Keratinocyte (primary cell): ENCODE results near the gene ERBB3. TPM values are rescaled to one million over a fixed set of nuclear protein-coding genes. Genes with fewer than 3 reads are reported as not detected.

ENCODE experiments used
- DNase-seq: peaks from one replicate; pipeline ENCODE4 v3.0.0-alpha.2; 2011; ENCODE audit warnings: low read depth, missing footprints, low spot score
- FAIRE-seq: peaks from 2 replicates; lab custom pipeline; 2011; peaks lifted over from hg19 to GRCh38; lab: Jason Lieb, UNC
- H2AFZ ChIP-seq: 2 replicates; pipeline ENCODE4 v1.6.0; 2012; ENCODE audit warnings: low read length, control low read depth, inconsistent platforms; ENCODE audit not compliant: control insufficient read depth
- H3K27ac ChIP-seq: 2 replicates; pipeline ENCODE4 v1.5.1; 2011; ENCODE audit warnings: low read length; ENCODE audit not compliant: control insufficient read depth, insufficient read depth
- H3K27me3 ChIP-seq: 3 replicates; pipeline ENCODE4 v1.6.0; 2011; ENCODE audit warnings: low read length; ENCODE audit not compliant: control insufficient read depth, insufficient read depth; ENCODE audit errors: extremely low read depth
- H3K36me3 ChIP-seq, 2 experiments: 2 replicates in 1 of 2; 3 replicates in 1 of 2; pipeline ENCODE4 v1.5.1; 2011; ENCODE audit warnings: low read length in 2 of 2, mild to moderate bottlenecking in 1 of 2; ENCODE audit not compliant: control insufficient read depth in 2 of 2, insufficient read depth in 2 of 2; ENCODE audit errors: extremely low read depth in 1 of 2
- H3K4me1 ChIP-seq: 3 replicates; pipeline ENCODE4 v1.5.1; 2011; ENCODE audit warnings: low read length; ENCODE audit not compliant: control insufficient read depth, insufficient read depth; ENCODE audit errors: extremely low read depth
- H3K4me2 ChIP-seq: 3 replicates; pipeline ENCODE4 v1.6.0; 2011; ENCODE audit warnings: low read depth, low read length; ENCODE audit not compliant: control insufficient read depth, insufficient read depth; ENCODE audit errors: extremely low read depth
- H3K4me3 ChIP-seq, 3 experiments: fragments of 200-600 bp in 1 of 3; sonication (generic) in 1 of 3; 2 replicates in 2 of 3; 3 replicates in 1 of 3; pipeline ENCODE4 v1.5.1; 2011 to 2016; ENCODE audit warnings: low read length in 3 of 3, mild to moderate bottlenecking in 3 of 3, control low read depth in 2 of 3, inconsistent platforms in 1 of 3, low read depth in 1 of 3, mixed read lengths in 1 of 3, mixed run types in 1 of 3, moderate library complexity in 1 of 3; ENCODE audit not compliant: control insufficient read depth in 2 of 3, insufficient read depth in 2 of 3; ENCODE audit errors: extremely low read depth in 1 of 3
- H3K79me2 ChIP-seq: 2 replicates; pipeline ENCODE4 v1.6.0; 2012; ENCODE audit warnings: low read length; ENCODE audit not compliant: control insufficient read depth, insufficient read depth
- H3K9ac ChIP-seq: 3 replicates; pipeline ENCODE4 v1.6.0; 2011; ENCODE audit warnings: low read length; ENCODE audit not compliant: control insufficient read depth, insufficient read depth; ENCODE audit errors: extremely low read depth
- H3K9me1 ChIP-seq: 3 replicates; pipeline ENCODE4 v1.6.0; 2011; ENCODE audit warnings: low read length; ENCODE audit not compliant: control insufficient read depth, insufficient read depth; ENCODE audit errors: extremely low read depth
- H3K9me3 ChIP-seq: 2 replicates; pipeline ENCODE4 v1.5.1; 2012; ENCODE audit warnings: low read depth, low read length; ENCODE audit not compliant: control insufficient read depth
- H4K20me1 ChIP-seq: 3 replicates; pipeline ENCODE4 v1.6.0; 2011; ENCODE audit warnings: low read length; ENCODE audit not compliant: control insufficient read depth, insufficient read depth; ENCODE audit errors: extremely low read depth
- EZH2 ChIP-seq: IDR thresholded peaks from one replicate; pipeline ENCODE4 v1.6.1; 2012; ENCODE audit warnings: inconsistent platforms, mild to moderate bottlenecking, low read length, moderate library complexity
- dilution Hi-C: fragments of 300-500 bp; cut with MboI; formaldehyde crosslinking; loops from one replicate; pipeline ENCODE4 v1.7.0; 2020; ENCODE audit warnings: low sequenced_read_pairs; ENCODE audit not compliant: extremely low pct_ligation_motif_present
- polyA plus RNA-seq, 5 experiments: library from polyadenylated mRNA; depleted of rRNA in 3 of 5; stranded (reverse) in 3 of 5; stranded (forward) in 1 of 5; unstranded in 1 of 5; fragments of >200 nt; gene quantifications; 1 replicate in 1 of 5; 2 replicates in 3 of 5; 3 replicates in 1 of 5; pipeline versions ENCODE4 v1.2.1 to v1.2.3, GENCODE V29; 2011 to 2012; ENCODE audit warnings: missing spikeins in 2 of 5, low read depth in 1 of 5, low replicate concordance in 1 of 5
- TF ChIP-seq, protein P1 (sequence below), 3 experiments: IDR thresholded peaks in 1 of 3; conservative IDR thresholded peaks in 1 of 3; optimal IDR thresholded peaks in 1 of 3; 2 replicates in 2 of 3; 3 replicates in 1 of 3; pipeline versions ENCODE3 to v1.5.1; 2011; ENCODE audit warnings: low read length in 3 of 3, mild to moderate bottlenecking in 3 of 3, moderate library complexity in 2 of 3, control low read depth in 1 of 3, inconsistent platforms in 1 of 3; ENCODE audit not compliant: insufficient read depth in 2 of 3; ENCODE audit errors: extremely low read depth in 1 of 3

ERBB3 gene
- polyA plus RNA-seq, 1 donor (not counting 4 experiments of a cell fraction or from before 2014, with no cell fraction given), result 16.4 TPM

DNA sequence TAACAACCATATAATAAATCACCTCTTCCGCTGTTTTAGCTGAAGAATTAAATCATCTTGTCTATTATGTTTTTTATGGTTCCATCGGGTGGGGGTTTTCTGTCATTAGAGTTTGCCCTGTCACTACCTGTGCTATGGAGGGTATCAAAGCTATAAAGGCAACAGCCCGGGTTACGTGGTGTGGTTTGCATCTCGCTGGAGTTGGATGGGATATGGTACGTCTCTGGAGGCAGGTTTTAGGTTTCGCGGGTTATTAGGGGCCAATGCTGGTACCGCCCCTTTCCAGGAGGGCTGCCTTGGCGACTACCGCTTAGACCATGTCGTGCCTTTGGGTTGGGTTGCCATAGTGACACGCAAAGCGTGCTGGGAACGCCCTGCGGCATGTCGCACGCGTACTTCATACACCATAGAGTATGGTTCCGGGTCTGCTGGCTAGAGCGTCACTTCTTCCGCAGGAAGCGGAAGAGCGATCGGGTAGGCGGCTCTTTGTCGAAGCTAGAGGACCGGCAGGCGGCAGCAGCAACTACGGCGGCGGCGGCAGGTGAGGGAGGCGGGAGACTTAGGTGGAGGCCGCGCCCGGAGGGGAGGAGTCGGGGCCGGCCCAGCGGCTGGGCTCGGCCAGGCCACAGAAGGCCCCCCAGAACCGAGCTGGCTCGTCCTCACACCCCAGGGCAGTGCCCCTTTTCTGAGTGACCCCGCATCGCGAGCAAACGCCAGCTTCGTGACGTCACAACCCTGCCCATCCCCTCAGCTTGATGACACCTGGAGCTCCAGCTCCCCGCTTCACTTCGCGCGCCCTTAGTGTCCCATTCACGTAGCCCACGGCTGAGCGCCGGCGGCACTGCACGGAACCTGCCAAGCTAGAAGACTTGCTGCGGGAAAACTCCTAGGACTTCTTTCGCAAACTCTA, 38.1 kb downstream of the ERBB3 start, which contains the start of gene ZC3H10:
TSS of gene ZC3H10 (plus strand) at position 489 of the 910 bp plus-strand sequence. CDS start 2,297 bp downstream, outside the sequence.
- H2AFZ ChIP-seq, result peak within 1 kb of the TSS; percentile 18
- FAIRE-seq (peak; percentile 82), DNase-seq (peak; percentile 98)
- TF ChIP-seq, protein P1, sequence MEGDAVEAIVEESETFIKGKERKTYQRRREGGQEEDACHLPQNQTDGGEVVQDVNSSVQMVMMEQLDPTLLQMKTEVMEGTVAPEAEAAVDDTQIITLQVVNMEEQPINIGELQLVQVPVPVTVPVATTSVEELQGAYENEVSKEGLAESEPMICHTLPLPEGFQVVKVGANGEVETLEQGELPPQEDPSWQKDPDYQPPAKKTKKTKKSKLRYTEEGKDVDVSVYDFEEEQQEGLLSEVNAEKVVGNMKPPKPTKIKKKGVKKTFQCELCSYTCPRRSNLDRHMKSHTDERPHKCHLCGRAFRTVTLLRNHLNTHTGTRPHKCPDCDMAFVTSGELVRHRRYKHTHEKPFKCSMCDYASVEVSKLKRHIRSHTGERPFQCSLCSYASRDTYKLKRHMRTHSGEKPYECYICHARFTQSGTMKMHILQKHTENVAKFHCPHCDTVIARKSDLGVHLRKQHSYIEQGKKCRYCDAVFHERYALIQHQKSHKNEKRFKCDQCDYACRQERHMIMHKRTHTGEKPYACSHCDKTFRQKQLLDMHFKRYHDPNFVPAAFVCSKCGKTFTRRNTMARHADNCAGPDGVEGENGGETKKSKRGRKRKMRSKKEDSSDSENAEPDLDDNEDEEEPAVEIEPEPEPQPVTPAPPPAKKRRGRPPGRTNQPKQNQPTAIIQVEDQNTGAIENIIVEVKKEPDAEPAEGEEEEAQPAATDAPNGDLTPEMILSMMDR (optimal IDR thresholded peaks at IDR 0.05 in 1 of 3, IDR thresholded peaks at IDR 0.05 in 1 of 3, conservative IDR thresholded peaks at IDR 0.05 in 1 of 3; ENCODE audit: extremely low read depth in 1 of 3, insufficient read depth in 2 of 3, low read length in 3 of 3), result peak; percentile 35 to 73 (median 55)
- TF ChIP-seq EZH2, result no peak
- H3K36me3 ChIP-seq, result peaks cover 9 to 35% of the 10 kb centered on the region in 2 experiments
- H3K27me3 ChIP-seq, result no peaks in the 10 kb centered on the region
- H3K27ac ChIP-seq, result peak within 1 kb of the TSS; percentile 99
- no peaks in the 10 kb centered on the region for H3K9me1 ChIP-seq
- dilution Hi-C loops, result no loop called here
- H3K9me3 ChIP-seq, result no peaks in the 10 kb centered on the region
- peaks cover 11% of the 10 kb centered on the region for H3K79me2 ChIP-seq
- H4K20me1 ChIP-seq, result no peaks in the 10 kb centered on the region
- H3K4me1 ChIP-seq, result peaks cover 26% of the 10 kb centered on the region
- H3K9ac ChIP-seq, result peak within 1 kb of the TSS; percentile 99
- H3K4me2 ChIP-seq, result peak within 1 kb of the TSS; percentile 93
- H3K4me3 ChIP-seq, result peak within 1 kb of the TSS; percentile 69 to 99 (median 92)

DNA sequence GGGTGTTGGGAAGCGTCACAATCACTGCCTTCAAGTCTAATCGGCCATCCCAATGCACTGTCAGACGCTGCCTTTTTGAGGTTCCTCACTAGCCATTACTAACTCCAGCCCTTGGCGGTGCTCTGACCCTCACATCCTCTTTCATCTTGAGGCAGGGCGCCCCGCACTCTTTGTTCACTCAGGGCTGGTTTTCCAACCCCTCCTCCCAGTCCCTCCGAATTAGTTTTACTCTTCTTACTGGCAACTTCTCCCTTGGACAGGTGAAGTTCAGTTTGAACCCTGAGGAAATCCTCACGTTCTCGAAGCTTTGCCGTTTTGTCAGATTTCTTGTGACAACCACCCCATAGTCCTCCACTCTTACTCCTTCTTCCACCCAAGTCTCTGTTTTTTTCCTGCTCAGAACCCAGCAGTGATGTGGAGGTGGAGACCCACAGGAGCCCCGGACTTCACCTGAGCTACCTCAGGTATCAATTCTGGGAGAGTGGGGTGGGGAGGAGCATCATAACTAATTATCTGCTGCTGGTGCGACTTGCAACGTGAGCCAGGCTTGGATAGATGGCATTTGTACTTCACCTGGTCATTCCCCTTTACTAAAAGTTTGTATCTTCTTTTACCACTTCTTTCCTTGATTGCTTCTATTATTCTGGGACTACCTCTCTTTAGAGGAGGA, 38.9 kb downstream of the ERBB3 start:
- peak overlapping the region; percentile 66 for H3K27ac ChIP-seq
- H4K20me1 ChIP-seq, result no peaks in the 10 kb centered on the region
- dilution Hi-C loops, result no loop called here
- no peak for DNase-seq
- H3K9me3 ChIP-seq, result no peaks in the 10 kb centered on the region
- H3K36me3 ChIP-seq, result peaks cover 4 to 28% of the 10 kb centered on the region in 2 experiments
- FAIRE-seq, result no peak
- no peaks in the 10 kb centered on the region for H3K9me1 ChIP-seq
- H3K9ac ChIP-seq, result peak overlapping the region; percentile 77
- H2AFZ ChIP-seq, result peak overlapping the region; percentile 18
- peak overlapping the region; percentile 93 for H3K4me2 ChIP-seq
- H3K27me3 ChIP-seq, result no peaks in the 10 kb centered on the region
- peak overlapping the region; percentile 69 to 72 (median 71) for H3K4me3 ChIP-seq
- TF ChIP-seq EZH2, result no peak
- peaks cover 26% of the 10 kb centered on the region for H3K4me1 ChIP-seq
- H3K79me2 ChIP-seq, result peaks cover 11% of the 10 kb centered on the region
